Measurements from ENCODE around the gene SVOPL.

Gene SVOPL

DNA sequence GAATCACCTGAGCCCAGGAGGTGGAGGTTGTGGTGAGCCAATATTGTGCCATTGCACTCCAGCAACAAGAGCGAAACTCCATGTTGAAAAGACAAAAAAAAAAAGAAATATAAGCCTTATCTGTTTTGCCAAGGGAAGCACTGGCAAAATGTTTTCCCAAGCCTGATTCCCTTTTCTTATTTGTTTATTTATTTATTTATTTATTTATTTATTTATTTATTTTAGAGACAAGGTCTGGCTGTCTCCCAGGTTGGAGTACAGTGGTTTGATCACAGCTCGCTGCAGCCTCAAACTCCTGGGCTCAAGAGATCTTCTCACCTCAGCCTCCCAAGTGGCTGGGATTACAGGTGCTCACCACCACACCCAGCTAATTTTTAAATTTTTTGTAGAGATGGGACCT lies 44.2 kb downstream of the SVOPL start:
- H3K27ac ChIP-seq (ENCODE audit: low read length) = no peak overlapping the region
- TF ChIP-seq EZH2phosphoT487 (IDR thresholded peaks at IDR 0.05; ENCODE audit: low read length) = no peak
- H3K36me3 ChIP-seq (replicated peaks; ENCODE audit: insufficient read depth, low read length) = no peaks in the 10 kb centered on the region
- H3K4me3 ChIP-seq (ENCODE audit: low read length) = no peak overlapping the region
- H3K79me2 ChIP-seq (ENCODE audit: low read length) = no peaks in the 10 kb centered on the region
- H3K9me3 ChIP-seq (replicated peaks; ENCODE audit: insufficient read depth, low read length) = no peaks in the 10 kb centered on the region
- H3K4me2 ChIP-seq (ENCODE audit: low read depth, low read length) = no peak overlapping the region
- H3F3A ChIP-seq (ENCODE audit: insufficient read depth, low read length) = no peaks in the 10 kb centered on the region
- no peak overlapping the region for H3K9ac ChIP-seq (ENCODE audit: low read length)
- no peak for DNase-seq
- H2AFZ ChIP-seq (ENCODE audit: low read length) = no peak overlapping the region
- no peaks in the 10 kb centered on the region for H3K27me3 ChIP-seq (replicated peaks; ENCODE audit: insufficient read depth, low read length)
- H3K9me2 ChIP-seq (replicated peaks; ENCODE audit: insufficient read depth, low read length) = no peaks in the 10 kb centered on the region
- no peaks in the 10 kb centered on the region for H4K20me1 ChIP-seq (ENCODE audit: insufficient read depth, low read length)
- H3K4me1 ChIP-seq (ENCODE audit: low read length) = no peaks in the 10 kb centered on the region

DNA sequence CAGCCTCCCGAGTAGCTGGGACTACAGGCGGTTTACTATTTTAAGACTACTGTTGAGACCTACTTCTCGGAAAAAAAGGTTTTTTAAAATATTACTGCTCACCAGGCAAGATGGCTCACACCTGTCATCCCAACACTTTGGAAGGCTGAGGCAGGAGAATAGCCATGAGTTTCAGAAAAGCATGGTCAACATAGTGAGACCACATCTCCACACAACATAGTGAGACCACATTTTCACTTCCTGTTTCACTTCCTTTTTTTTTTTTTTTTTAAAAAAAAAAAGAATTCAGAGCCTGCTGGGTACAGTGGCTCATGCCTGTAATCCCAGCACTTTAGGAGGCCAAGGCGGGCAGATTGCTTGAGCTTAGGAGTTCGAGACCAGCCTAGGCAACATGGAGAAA lies 46.5 kb downstream of the SVOPL start:
- no peak for TF ChIP-seq EZH2phosphoT487 (IDR thresholded peaks at IDR 0.05; ENCODE audit: low read length)
- no peak for TF ChIP-seq EZH2 (optimal IDR thresholded peaks at IDR 0.05; ENCODE audit: low read depth, low read length)
- no peak for TF ChIP-seq CTCF (IDR thresholded peaks at IDR 0.05; ENCODE audit: low read length)
- Histone ChIP-seq H4K20me1 (ENCODE audit: insufficient read depth, low read length) (no peaks in the 10 kb centered on the region), H3K9me2 (replicated peaks; ENCODE audit: insufficient read depth, low read length) (no peaks in the 10 kb centered on the region), H3K4me1 (ENCODE audit: low read length) (no peaks in the 10 kb centered on the region), H3K79me2 (ENCODE audit: low read length) (no peaks in the 10 kb centered on the region), H2AFZ (ENCODE audit: low read length) (no peak overlapping the region), H3K27ac (ENCODE audit: low read length) (no peak overlapping the region), H3K4me2 (ENCODE audit: low read depth, low read length) (no peak overlapping the region), H3K9ac (ENCODE audit: low read length) (no peak overlapping the region), H3K27me3 (replicated peaks; ENCODE audit: insufficient read depth, low read length) (no peaks in the 10 kb centered on the region), H3F3A (ENCODE audit: insufficient read depth, low read length) (no peaks in the 10 kb centered on the region), H3K9me3 (replicated peaks; ENCODE audit: insufficient read depth, low read length) (no peaks in the 10 kb centered on the region), H3K36me3 (replicated peaks; ENCODE audit: insufficient read depth, low read length) (no peaks in the 10 kb centered on the region), H3K4me3 (ENCODE audit: low read length) (no peak overlapping the region)
- DNase-seq = no peak

DNA sequence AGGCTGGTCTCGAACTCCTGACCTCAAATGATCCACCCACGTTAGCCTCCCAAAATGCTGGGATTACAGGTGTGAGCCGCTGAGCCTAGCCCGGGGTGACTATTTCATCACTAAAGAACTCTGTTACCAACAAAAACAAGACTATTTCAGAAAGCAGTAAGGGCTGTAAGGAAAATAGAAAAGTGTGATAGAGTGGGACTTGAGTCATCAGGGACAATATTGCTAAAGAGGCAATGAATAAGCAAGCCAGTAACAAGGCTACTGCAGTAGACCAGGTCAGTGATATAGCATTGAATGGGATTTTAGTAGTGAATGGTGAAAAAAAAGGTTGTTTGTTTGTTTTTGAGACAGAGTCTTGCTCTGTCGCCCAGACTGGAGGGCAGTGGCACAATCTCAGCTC lies 51.7 kb downstream of the SVOPL start:
- no peaks in the 10 kb centered on the region for H3K9me2 ChIP-seq (replicated peaks; ENCODE audit: insufficient read depth, low read length)
- no peaks in the 10 kb centered on the region for H3K79me2 ChIP-seq (ENCODE audit: low read length)
- no peak overlapping the region for H3K9ac ChIP-seq (ENCODE audit: low read length)
- no peak overlapping the region for H2AFZ ChIP-seq (ENCODE audit: low read length)
- no peaks in the 10 kb centered on the region for H4K20me1 ChIP-seq (ENCODE audit: insufficient read depth, low read length)
- no peaks in the 10 kb centered on the region for H3K9me3 ChIP-seq (replicated peaks; ENCODE audit: insufficient read depth, low read length)
- DNase-seq = no peak
- H3K4me1 ChIP-seq (ENCODE audit: low read length) = no peaks in the 10 kb centered on the region
- no peak for TF ChIP-seq EZH2phosphoT487 (IDR thresholded peaks at IDR 0.05; ENCODE audit: low read length)
- no peak for TF ChIP-seq CTCF (IDR thresholded peaks at IDR 0.05; ENCODE audit: low read length)
- TF ChIP-seq EZH2 (optimal IDR thresholded peaks at IDR 0.05; ENCODE audit: low read depth, low read length) = no peak
- H3K27ac ChIP-seq (ENCODE audit: low read length) = no peak overlapping the region
- no peak overlapping the region for H3K4me3 ChIP-seq (ENCODE audit: low read length)
- H3K36me3 ChIP-seq (replicated peaks; ENCODE audit: insufficient read depth, low read length) = no peaks in the 10 kb centered on the region
- H3F3A ChIP-seq (ENCODE audit: insufficient read depth, low read length) = no peaks in the 10 kb centered on the region
- H3K4me2 ChIP-seq (ENCODE audit: low read depth, low read length) = no peak overlapping the region
- H3K27me3 ChIP-seq (replicated peaks; ENCODE audit: insufficient read depth, low read length) = no peaks in the 10 kb centered on the region

- Histone ChIP-seq H3K9me3 (replicated peaks; ENCODE audit: insufficient read depth, low read length) (no peaks in the 10 kb centered on the region), H3K9ac (ENCODE audit: low read length) (no peak overlapping the region), H3K36me3 (replicated peaks; ENCODE audit: insufficient read depth, low read length) (no peaks in the 10 kb centered on the region), H3F3A (ENCODE audit: insufficient read depth, low read length) (no peaks in the 10 kb centered on the region), H3K4me2 (ENCODE audit: low read depth, low read length) (no peak overlapping the region), H3K4me1 (ENCODE audit: low read length) (no peaks in the 10 kb centered on the region), H4K20me1 (ENCODE audit: insufficient read depth, low read length) (no peaks in the 10 kb centered on the region), H3K4me3 (ENCODE audit: low read length) (no peak overlapping the region), H3K79me2 (ENCODE audit: low read length) (no peaks in the 10 kb centered on the region), H3K27ac (ENCODE audit: low read length) (no peak overlapping the region), H3K27me3 (replicated peaks; ENCODE audit: insufficient read depth, low read length) (no peaks in the 10 kb centered on the region), H3K9me2 (replicated peaks; ENCODE audit: insufficient read depth, low read length) (no peaks in the 10 kb centered on the region), H2AFZ (ENCODE audit: low read length) (peak overlapping the region; percentile 7; the same call in 1 of the 2 replicates)
- no peak for DNase-seq
- no peak for TF ChIP-seq CTCF (IDR thresholded peaks at IDR 0.05; ENCODE audit: low read length)
- TF ChIP-seq EZH2 (optimal IDR thresholded peaks at IDR 0.05; ENCODE audit: low read depth, low read length) = no peak
Observed at GRCh38 chr7:138645284-138645683, 55.9 kb downstream of the SVOPL start.

All from MM.1S (cell line).